GM12891 (cell line): ENCODE data around the gene EXOC5.

ENCODE experiments used
- DNase-seq: peaks from one replicate; pipeline ENCODE4 v3.0.0; 2011; ENCODE audit warnings: low spot score; ENCODE audit not compliant: insufficient read length
- FAIRE-seq: peaks from 2 replicates; lab custom pipeline; 2011; peaks lifted over from hg19 to GRCh38; lab: Jason Lieb, UNC
- PAX5 ChIP-seq: IDR thresholded peaks from 2 replicates; pipeline ENCODE4 v1.6.1; 2011; ENCODE audit warnings: low read length, moderate library complexity, mild to moderate bottlenecking; ENCODE audit not compliant: insufficient read depth, severe bottlenecking
- POLR2A ChIP-seq: IDR thresholded peaks from 2 replicates; pipeline ENCODE4 v1.6.1; 2011; ENCODE audit warnings: low read depth, low read length, control low read depth
- POLR2AphosphoS5 ChIP-seq: IDR thresholded peaks from 2 replicates; pipeline ENCODE4 v1.6.1; 2011; ENCODE audit warnings: low read depth, low read length, control low read depth
- POU2F2 ChIP-seq: IDR thresholded peaks from 2 replicates; pipeline ENCODE4 v1.6.1; 2011; ENCODE audit warnings: low read depth, mild to moderate bottlenecking, control low read depth, low read length, moderate library complexity
- SPI1 ChIP-seq: IDR thresholded peaks from 2 replicates; pipeline ENCODE4 v1.6.1; 2011; ENCODE audit warnings: low read depth, low read length, control low read depth
- TAF1 ChIP-seq: IDR thresholded peaks from 2 replicates; pipeline ENCODE4 v1.6.1; 2011; ENCODE audit warnings: low read depth, low read length, control low read depth

Gene EXOC5

GRCh38 chr14:57291692-57292647 is 23.3 kb upstream of the EXOC5 start:
- DNase-seq (no peak), FAIRE-seq (no peak)
- TF ChIP-seq POLR2A = no peak
- no peak for TF ChIP-seq POLR2AphosphoS5
- TF ChIP-seq POU2F2 = no peak
- no peak for TF ChIP-seq PAX5
- no peak for TF ChIP-seq SPI1
- no peak for TF ChIP-seq TAF1

- TF ChIP-seq SPI1 = no peak
- no peak for TF ChIP-seq TAF1
- no peak for TF ChIP-seq POLR2A
- no peak for TF ChIP-seq POLR2AphosphoS5
- TF ChIP-seq POU2F2 = no peak
- no peak for TF ChIP-seq PAX5
- no peak for DNase-seq
- no peak for FAIRE-seq
These were observed 22.0 kb upstream of the EXOC5 start for GRCh38 chr14:57290751-57291150.

- DNase-seq (no peak), FAIRE-seq (no peak)
- TF ChIP-seq POLR2AphosphoS5 = no peak
- TF ChIP-seq SPI1 = no peak
- no peak for TF ChIP-seq TAF1
- no peak for TF ChIP-seq POLR2A
- no peak for TF ChIP-seq POU2F2
- TF ChIP-seq PAX5 = no peak
These were observed 19.0 kb upstream of the EXOC5 start for GRCh38 chr14:57287745-57288144.

GRCh38 chr14:57277062-57277461 is 8.4 kb upstream of the EXOC5 start:
- no peak for FAIRE-seq
- no peak for DNase-seq
- TF ChIP-seq POLR2AphosphoS5 (no peak), PAX5 (no peak), POU2F2 (no peak), POLR2A (no peak), SPI1 (no peak), TAF1 (no peak)

GRCh38 chr14:57275023-57275664 is 6.4 kb upstream of the EXOC5 start:
- DNase-seq (no peak), FAIRE-seq (no peak)
- TF ChIP-seq POU2F2 (no peak), TAF1 (no peak), PAX5 (no peak), POLR2A (no peak), POLR2AphosphoS5 (no peak), SPI1 (no peak)

- TF ChIP-seq POLR2A (no peak), POU2F2 (no peak), TAF1 (no peak), POLR2AphosphoS5 (no peak), PAX5 (no peak), SPI1 (no peak)
- FAIRE-seq (no peak), DNase-seq (no peak)
These were observed 5.8 kb upstream of the EXOC5 start for GRCh38 chr14:57274551-57274950.

GRCh38 chr14:57273236-57273635 is 4.5 kb upstream of the EXOC5 start:
- DNase-seq (no peak), FAIRE-seq (no peak)
- TF ChIP-seq SPI1 (no peak), TAF1 (no peak), POLR2A (no peak), POLR2AphosphoS5 (no peak), PAX5 (no peak), POU2F2 (no peak)

GRCh38 chr14:57266065-57266464 is 2.6 kb downstream of the EXOC5 start:
- FAIRE-seq (no peak), DNase-seq (no peak)
- no peak for TF ChIP-seq POLR2A
- TF ChIP-seq SPI1 = no peak
- TF ChIP-seq PAX5 = no peak
- TF ChIP-seq TAF1 = no peak
- TF ChIP-seq POU2F2 = no peak
- no peak for TF ChIP-seq POLR2AphosphoS5

GRCh38 chr14:57262117-57262516 is 6.6 kb downstream of the EXOC5 start:
- TF ChIP-seq PAX5 = no peak
- no peak for TF ChIP-seq SPI1
- FAIRE-seq (no peak), DNase-seq (no peak)
